NOMO-1 treated with dmso at 0.1 percent for 144 hours (cell line): ENCODE results near the gene ATP1B1.

Experiments
- DNase-seq: peaks from one replicate; lab custom pipeline; 2025; ENCODE audit not compliant: unreplicated experiment; lab: John Stamatoyannopoulos, UW

Gene ATP1B1

DNA sequence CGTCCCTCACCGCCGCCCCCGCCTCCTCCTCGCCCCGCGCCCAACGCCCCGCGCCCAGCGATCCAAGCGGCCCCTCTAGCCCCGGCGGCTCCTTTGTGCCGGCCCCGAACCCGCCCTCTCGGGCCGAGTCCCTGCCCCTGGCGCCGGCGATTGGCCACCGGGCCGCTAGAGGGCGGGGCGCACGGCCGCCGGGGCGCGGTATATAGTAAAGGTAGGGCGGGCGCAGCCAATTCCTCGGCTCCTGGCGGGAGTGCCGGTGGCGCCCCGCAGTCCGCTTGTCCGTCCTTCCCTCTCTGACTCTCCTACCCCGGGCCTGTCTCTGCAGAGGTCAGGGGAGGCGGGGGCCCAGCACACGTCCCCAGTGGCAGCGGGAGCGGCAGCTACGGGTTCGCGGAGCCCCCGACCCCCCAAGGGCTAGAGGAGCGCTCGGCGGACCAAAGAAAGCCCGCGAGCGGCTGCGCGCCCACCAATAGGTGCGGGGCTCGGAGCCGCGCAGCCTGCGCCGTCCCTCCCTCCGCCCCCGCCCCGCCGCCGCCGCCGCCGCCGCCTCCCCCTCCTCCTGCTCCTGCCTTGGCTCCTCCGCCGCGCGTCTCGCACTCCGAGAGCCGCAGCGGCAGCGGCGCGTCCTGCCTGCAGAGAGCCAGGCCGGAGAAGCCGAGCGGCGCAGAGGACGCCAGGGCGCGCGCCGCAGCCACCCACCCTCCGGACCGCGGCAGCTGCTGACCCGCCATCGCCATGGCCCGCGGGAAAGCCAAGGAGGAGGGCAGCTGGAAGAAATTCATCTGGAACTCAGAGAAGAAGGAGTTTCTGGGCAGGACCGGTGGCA is at the start of gene ATP1B1:
Gene ATP1B1, plus strand, starts transcription at position 596 of the 826 bp plus-strand sequence. Its CDS starts 140 bp downstream, at position 736.
- peak; percentile 78 for DNase-seq

DNA sequence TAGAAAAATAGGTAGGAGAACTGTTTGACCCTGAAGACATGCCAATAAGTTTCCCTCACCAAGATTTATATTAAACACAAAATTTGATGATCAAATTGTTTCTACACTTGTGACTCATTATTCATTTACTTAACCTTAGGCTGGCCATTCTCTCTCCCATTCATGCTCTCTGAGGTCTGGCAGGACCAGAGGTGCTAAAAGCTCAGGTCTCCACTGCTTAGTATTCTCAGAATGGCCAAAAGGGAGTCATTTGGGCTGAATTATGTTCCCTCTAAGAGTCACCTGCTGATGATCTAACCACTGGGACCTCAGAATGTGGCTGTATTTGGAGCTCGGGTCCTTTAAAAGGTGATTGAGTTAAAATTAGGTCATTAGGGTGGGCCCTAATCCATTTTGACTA is 47.1 kb upstream of the ATP1B1 start:
- DNase-seq = no peak

DNA sequence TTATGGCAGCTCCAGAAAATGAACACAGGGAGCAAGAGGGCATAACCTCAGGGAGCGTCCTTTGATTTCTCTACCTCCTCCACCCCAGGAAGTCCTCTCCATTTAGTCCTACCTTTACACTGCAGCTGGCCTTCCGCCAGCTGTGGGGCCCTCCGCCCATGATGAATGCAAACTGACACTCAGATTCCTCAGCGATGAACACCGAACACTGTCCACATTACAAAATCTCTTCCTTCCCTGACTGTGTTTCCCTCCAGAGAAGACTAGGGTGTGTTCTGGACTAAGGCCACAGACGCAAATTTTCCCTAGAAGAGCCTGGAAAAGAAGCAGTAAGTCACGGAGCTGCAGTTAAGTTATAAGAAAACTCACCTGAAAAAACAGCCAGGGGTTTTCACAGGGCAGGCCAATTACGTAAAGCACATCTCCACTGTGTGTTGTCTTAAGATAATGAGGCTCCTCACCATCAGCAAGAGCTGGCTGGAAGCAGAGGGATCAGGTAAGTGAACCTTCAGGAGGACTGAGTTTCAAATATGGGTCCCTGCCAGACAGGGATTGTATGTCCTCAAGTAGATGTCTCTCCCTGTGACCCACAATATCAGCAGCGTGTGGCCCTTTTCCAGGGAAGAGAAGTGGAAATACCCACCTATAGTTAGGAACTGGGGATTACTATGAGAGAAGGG is 46.3 kb upstream of the ATP1B1 start:
- DNase-seq = no peak

DNA sequence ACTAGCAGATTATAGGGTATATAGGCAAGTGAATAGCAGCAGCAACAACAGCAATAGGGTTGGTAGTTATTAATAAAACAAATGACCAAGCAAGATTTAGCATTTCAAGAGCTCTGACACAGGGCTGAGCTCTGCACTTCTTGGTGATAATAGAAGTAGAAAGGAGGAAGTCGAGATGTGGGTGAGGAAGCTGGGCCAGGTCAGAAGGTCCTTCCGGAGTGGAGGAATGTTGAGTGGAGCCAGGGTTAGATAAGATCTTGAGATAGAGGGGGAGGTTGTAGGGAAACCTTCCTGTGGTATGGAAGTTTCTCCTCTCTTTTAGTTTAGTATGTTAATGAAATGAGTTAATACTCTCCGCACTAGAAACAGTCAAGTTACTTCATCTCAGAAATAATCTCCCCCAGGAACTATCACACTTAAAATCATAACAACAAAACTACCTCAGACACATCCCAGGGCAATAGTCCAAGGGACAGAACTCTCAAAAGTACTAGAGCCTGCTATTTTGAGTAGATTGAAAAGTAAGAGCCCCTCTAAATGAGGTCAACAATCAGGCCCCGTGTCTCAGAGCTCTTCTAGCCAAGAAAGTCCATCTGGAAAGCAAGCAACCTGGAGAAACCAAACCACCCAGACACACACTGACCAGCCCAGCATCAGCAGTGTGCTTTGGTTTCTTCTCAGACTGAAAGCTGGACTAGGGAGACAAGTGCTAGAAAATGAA is 45.4 kb upstream of the ATP1B1 start:
- no peak for DNase-seq

DNA sequence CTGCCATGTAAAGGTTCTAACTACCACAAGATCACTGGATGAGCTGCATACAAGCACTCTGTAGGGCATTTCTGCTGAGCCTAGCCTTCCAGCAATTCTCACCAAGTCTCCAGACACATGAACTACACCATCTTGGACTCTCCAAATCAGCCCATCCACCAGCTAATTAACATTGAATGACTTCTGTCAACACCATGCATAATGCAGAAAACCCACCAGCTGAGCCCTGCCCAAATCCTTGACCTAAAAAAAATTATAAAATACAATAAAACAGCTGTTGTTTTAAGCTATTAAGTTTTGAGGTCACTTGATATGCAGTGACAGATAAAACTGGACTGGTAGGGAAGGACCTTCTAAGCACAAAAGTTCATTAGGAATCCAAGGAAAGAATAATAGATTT is 44.3 kb upstream of the ATP1B1 start:
- no peak for DNase-seq

DNA sequence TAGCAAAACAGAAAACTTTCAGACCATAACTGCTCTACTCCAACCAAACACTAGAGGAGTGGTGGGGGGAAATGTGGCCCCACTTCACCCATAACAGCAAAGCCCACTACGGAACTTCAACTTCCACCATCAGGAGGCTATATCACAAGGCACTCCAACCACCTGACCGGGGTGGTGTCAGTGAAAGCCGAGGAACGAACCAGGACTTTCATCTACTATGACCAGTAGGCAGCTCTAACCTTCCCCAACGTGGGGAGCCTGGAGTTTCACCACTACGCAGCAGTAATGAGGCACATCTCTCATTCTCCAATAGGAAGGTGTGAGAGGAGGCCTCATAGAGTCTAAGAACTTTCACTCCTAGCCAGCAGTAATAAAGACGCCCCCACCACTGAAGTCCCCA is 42.4 kb upstream of the ATP1B1 start:
- no peak for DNase-seq

DNA sequence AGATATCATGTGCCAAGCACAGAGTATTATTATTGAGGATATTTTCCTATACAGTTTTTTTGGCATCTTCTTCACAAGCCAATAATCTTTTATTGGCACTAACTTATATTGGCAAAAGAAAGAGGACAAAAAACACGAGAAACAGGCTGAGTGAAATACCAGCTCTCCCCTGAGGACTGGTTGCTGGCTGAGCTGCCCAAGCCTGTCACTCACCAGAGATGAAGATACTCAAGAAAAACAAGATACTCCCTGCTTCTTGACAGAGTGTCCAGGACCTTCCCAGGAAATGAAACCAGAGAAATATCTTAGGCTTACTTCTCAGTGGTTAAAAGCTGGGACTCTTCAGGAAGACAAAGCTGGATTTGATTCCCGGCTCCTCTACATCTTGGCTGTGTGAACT is 35.9 kb upstream of the ATP1B1 start:
- DNase-seq = no peak

DNA sequence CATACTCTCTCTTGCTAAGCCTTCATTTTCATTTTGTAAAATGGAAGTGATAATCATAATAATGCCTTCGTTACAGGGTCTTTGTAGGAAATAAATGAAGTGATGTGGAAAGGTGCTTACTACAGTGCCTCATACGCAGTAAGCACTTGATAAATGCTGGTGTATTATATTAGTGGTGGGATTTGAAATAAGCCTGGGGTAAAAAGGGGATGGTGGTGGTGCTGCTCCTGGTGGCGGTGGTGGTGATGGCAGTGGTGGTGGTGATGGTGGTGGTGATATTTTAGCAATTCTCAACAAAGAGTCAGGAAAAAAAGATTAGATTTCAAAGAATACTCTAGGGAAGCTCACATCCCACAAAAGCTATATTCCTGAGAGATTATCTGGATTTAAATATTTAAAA is 35.5 kb upstream of the ATP1B1 start:
- DNase-seq = no peak

DNA sequence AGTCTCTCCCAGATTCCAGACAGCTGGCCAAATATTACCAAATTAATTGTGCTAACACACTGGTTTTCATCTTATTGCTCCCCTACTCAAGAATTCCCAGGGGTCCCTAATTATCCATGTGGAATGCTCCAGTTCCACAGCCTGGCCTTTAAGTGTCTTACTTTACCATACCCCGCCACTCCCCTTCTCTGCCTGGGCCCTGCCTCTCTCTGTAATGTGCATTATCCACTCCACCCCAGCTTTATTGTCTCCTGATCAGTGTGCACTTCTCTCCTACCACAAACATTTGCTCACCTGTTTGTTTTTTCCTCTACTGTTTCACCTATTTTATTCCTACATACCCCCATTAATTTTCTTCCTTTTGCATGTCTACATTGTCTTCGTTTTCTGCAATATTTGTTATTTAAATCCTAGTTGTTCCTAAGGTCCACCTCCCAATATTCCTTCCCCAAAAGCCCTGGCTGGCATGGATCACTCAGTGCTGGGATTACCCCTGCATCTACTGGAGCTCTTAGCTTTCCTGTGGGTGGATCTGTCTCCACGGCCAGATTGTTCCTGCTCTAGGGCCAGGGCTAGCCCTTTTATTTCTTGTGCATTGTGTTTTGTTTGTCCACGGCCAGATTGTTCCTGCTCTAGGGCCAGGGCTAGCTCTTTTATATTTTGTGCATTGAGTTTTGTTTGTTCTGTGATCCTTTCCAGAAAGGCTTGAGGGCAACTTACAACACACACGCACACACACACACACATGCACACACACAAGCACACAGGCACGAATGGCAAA is 33.4 kb upstream of the ATP1B1 start:
- no peak for DNase-seq

DNA sequence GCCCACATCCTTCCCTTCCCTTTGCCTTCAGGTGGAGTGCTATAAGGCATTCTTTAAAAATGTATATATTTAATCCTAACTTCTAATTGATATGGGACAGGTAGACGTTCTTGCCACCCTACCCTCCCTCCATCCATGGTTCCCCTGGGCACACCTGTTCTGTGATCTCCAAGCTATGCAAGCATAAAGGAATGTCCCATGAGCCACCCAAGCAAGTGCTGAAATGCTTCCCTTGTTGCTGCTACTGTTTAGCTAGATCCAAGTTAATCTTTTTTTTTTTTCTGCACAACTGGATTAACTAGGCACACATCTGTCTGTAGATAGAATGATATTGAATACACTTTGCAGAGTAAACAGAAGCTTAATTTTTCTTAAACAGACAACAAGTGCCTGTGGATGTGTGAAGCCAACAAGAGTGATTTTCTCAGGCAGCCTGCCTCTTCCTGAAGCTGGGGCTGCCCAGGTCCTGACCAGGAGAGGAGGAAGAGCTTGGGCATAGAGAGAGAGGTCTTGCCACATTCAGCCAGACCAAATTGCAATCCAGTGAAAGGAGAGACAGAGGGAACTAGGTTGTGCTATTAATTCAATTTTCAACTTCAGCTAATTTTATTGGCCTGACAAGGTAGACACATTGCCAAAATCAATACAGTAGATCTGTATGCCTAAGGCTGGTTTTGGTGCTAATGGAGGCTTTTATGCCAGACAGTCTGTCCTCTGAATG is 28.2 kb upstream of the ATP1B1 start:
- no peak for DNase-seq

DNA sequence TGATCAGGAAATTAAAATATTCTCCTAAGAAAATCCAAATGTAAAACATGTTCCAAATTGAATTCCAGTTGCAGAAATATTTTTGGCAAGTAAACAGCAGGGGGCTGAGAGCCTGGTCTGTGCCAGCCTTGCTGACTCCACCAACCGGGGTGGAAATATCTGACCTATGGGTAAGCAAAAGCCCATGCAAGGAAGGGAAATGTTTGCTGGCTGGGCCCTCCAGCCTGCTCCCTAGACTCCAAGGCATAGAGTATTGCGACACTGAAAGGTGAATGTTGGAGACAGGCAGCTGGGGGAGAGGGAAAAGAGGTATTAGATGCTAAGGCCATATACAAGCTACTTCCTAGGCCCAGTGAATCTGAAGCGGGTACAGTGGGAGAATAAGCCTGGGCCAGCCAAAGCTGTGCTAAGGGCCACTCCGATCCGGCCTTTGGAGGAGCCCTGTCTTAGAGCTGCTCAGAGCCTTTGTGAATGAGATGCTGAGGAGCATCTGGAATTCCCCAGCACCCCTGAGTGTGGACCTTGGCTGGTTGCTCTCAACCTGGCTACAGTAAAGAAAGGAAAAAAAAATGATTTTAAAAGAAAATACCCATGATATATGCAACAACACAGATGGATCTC is 24.9 kb upstream of the ATP1B1 start:
- DNase-seq = no peak

DNA sequence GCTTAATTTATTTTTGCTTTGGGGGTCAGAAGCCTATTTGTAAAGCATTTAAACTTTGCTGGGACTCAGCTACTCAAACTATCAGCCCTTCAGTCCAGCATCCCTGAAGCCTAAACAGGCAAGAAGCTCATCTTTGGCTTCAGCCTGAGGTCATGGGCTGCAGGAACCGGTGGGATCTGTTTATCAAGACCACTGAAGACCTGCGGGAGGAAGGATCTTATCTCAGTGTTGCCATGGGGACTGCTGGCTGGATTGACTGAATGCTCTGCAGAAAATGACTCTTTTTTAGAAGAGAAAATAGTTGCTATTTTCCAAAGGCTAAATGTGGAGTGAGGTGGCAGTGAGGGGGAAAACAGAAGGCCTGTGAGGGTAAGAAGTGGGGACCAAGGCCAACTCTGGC is 20.6 kb upstream of the ATP1B1 start:
- DNase-seq = no peak

DNA sequence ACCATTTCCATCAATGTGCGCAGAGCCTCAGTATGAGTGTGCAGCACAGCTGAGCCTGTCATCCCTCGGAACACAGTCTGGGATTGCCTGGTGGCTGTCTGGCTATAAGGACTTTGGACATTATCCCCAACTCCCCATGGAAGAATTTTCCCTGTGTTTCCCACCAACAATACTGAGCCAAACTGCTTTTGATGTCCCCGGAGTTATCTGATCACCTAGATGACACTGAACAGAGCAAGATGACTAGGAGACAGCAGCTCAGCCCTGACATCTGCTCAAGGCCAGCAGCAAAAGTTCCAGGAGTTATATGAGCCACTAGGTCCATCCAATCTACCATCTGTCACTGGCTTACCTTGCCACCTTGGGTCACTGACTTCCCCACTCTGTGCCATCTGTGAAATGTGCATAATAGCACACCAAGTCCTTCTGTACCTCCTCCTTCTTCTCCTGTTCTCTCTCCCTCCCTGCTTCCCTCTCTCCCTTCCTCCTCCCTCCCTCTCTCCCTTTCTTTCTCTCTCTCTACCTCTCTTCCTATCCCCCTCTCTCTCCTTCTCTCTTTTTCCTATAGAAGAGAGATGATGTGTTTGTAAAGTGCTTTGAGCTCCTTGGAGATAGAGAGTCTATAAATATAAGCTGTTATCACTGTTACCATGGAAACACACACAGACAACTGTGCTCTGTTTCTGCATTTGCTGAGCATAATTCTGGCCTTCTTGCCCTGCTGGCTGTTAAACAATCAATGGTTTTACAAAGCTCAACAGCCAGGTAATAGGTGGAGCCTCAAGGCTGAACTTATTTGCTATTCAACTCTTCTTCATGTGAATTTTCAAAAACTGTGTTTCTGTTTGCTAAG is 19.7 kb upstream of the ATP1B1 start:
- no peak for DNase-seq

DNA sequence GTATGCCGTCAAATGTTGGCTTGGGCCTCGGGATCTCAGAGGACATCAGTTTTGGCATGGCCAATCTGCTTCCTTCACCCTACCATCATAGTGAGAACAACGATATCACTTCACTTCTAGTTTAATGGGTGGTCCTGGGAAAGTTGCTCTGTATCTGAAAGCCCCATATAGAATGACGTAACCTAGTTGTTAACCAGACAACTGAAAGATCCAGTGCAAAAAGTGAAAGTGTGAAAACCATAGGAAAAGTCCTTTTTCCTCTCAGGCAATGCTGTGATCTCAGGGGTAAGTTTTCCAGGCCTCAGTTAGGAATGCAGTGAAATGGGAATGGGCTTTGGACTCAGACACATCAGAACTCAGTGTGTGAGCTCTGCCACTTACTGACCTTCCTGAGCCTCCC is 18.6 kb upstream of the ATP1B1 start:
- DNase-seq = no peak

DNA sequence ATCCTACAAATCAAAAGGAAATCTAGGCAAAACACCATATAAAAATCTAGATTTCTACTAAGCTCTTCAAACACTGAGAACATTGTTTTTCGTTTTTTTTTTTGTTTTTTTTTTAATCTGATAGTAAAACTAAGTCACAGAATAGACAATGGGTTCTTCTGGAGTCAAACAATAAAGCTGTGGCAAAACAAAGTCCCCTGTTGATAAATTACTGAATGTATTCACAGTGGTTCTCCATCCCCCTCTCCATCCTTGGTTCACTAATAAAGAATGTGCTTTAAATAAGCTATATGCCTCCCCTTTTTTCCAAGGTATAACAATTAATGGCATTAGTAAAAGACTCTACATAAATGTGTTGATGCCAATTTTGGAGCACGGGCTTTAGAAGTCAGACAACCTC is 16.7 kb upstream of the ATP1B1 start:
- no peak for DNase-seq

DNA sequence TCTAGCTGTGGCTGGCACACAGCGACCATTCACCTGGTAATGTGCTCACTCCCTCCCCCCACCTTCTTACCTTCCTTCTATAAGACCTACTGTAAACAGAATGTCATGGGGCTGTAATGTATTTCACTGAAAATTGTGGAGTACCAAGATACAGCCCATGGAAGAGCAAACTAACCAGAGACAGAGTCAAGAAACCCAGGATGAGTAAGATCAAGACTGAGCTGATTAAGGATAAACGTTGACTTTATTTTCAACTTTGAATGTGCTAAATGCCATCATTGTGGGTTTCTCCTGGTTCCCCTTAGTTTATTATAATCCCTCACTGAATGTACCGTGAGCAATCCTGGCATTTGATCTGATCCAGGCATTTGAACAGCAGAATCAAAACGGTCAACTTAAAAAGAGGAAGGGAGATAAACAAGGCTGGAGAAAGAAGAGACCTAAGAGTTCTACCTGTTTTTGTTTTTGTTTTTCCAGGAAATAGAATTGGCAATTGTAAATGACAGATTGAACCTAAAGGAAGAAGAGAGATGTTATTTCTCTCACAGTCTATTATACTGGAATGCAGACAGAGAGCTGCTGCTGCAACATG is 16.1 kb upstream of the ATP1B1 start:
- no peak for DNase-seq

DNA sequence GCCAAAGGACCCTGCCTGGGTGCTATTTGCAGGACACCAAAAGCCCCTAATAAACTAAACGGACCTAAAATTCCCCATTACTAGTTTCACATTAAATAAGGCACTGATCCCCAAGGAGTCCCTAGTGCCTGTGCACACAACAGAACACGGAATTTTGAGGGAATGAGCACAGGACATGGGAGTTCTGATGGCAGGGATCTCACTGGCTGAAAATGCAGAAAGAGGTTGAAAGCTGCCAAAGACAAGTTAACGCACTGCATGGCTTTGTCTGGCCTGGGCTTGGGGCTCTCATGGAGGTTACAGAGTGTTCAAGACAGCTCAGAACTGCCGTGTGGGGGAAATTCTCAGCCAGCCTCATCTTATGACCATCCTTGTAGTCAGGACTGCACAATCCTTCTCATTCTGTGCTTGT is 15.6 kb upstream of the ATP1B1 start:
- no peak for DNase-seq

DNA sequence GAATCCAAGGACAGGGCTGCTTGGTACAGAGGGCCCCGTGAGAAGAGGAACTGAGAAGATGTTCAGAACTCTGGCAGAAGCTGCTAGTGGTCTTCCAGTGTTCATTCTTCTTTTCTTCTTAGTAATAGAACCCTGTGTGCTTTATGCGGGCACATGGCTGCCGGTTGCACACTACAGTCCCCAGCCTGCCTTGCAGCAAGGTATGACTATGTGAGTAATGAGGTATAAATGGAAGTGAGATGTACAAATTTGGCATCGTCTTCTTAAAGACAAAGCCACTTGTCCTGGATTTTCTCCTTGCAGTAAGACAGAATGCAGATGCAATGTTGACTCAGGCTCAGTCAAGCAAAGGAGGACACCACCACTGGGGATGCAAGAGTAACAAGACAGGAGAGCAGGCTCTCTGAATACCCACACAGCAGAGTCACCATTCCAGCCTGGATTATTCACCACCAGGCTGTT is 15.0 kb upstream of the ATP1B1 start:
- no peak for DNase-seq

DNA sequence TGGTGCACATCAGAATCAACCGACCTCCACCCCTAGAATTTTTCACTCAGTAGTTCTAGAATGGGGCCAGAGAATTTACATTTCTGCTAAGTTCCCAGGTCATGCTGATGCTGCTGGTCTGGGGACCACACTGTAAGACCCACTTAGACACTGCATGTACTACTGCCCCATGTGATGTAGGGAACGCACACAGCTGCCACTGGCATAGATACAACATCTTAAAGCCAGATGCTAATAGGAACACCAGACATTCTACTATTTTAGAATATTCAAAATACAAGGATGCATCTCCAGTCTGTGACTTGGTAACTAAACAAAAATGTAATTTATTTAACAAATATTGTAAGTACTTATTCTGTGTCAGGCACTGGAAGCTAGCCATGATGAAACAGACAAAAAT is 14.1 kb upstream of the ATP1B1 start:
- no peak for DNase-seq
